Measurements from ENCODE around the gene EHD4.

Gene EHD4

GRCh38 chr15:41972253-41973242 lies at the start of gene EHD4:
Gene EHD4, minus strand, starts transcription at chr15:41972557. Its CDS starts 63 bp downstream, at chr15:41972494.
- peak; percentile 86 for DNase-seq (ENCODE audit: low read depth, low spot score)

- DNase-seq (ENCODE audit: low read depth, low spot score) = no peak
Observed at GRCh38 chr15:42021593-42021992, 49.2 kb upstream of the EHD4 start.

- DNase-seq (ENCODE audit: low read depth, low spot score) = no peak
Observed at GRCh38 chr15:42020713-42021273, 48.4 kb upstream of the EHD4 start, which contains the start of gene PLA2G4E. Gene PLA2G4E, minus strand, starts transcription at chr15:42021042. Its CDS starts 12 bp downstream, at chr15:42021030.

- no peak for DNase-seq (ENCODE audit: low read depth, low spot score)
Observed at GRCh38 chr15:42018306-42019224, 46.2 kb upstream of the EHD4 start.

- DNase-seq (ENCODE audit: low read depth, low spot score) = no peak
Observed at GRCh38 chr15:42016971-42017370, 44.6 kb upstream of the EHD4 start.

GRCh38 chr15:42014406-42014805 lies 42.0 kb upstream of the EHD4 start:
- DNase-seq (ENCODE audit: low read depth, low spot score) = no peak

GRCh38 chr15:42012928-42013482 lies 40.6 kb upstream of the EHD4 start:
- DNase-seq (ENCODE audit: low read depth, low spot score) = no peak

GRCh38 chr15:42012241-42012640 lies 39.9 kb upstream of the EHD4 start:
- no peak for DNase-seq (ENCODE audit: low read depth, low spot score)

- DNase-seq (ENCODE audit: low read depth, low spot score) = no peak
Observed at GRCh38 chr15:42011074-42011473, 38.7 kb upstream of the EHD4 start.

- no peak for DNase-seq (ENCODE audit: low read depth, low spot score)
Observed at GRCh38 chr15:42010434-42010833, 38.1 kb upstream of the EHD4 start.

- DNase-seq (ENCODE audit: low read depth, low spot score) = no peak
Observed at GRCh38 chr15:42009474-42009873, 37.1 kb upstream of the EHD4 start.

GRCh38 chr15:42009022-42009421 lies 36.7 kb upstream of the EHD4 start:
- no peak for DNase-seq (ENCODE audit: low read depth, low spot score)

GRCh38 chr15:42007386-42007785 lies 35.0 kb upstream of the EHD4 start:
- DNase-seq (ENCODE audit: low read depth, low spot score) = no peak

- no peak for DNase-seq (ENCODE audit: low read depth, low spot score)
Observed at GRCh38 chr15:42002333-42002732, 30.0 kb upstream of the EHD4 start.

GRCh38 chr15:42001236-42001635 lies 28.9 kb upstream of the EHD4 start:
- DNase-seq (ENCODE audit: low read depth, low spot score) = no peak

- no peak for DNase-seq (ENCODE audit: low read depth, low spot score)
Observed at GRCh38 chr15:41999290-42000285, 27.2 kb upstream of the EHD4 start.

GRCh38 chr15:41997845-41998244 lies 25.5 kb upstream of the EHD4 start:
- DNase-seq (ENCODE audit: low read depth, low spot score) = no peak

GRCh38 chr15:41996921-41997592 lies 24.7 kb upstream of the EHD4 start:
- no peak for DNase-seq (ENCODE audit: low read depth, low spot score)

- no peak for DNase-seq (ENCODE audit: low read depth, low spot score)
Observed at GRCh38 chr15:41996376-41996775, 24.0 kb upstream of the EHD4 start.

GRCh38 chr15:41995476-41995855 lies 23.1 kb upstream of the EHD4 start:
- DNase-seq (ENCODE audit: low read depth, low spot score) = no peak
